ENCODE measurements around the gene QSOX2.

The QSOX2 gene

GRCh38 chr9:136203408-136204144, 42.0 kb downstream of the QSOX2 start:
- peak overlapping the region; percentile 39 for H3K4me3 ChIP-seq (ENCODE audit: low read depth, low read length)
- H3K9ac ChIP-seq (ENCODE audit: low read depth, low read length): no peak overlapping the region
- H3K4me1 ChIP-seq (ENCODE audit: control insufficient read depth, insufficient read depth, low read length): peaks cover 3% of the 10 kb centered on the region
- no peaks in the 10 kb centered on the region for H3K9me3 ChIP-seq (ENCODE audit: control insufficient read depth, insufficient read depth, low read length)
- H3K27me3 ChIP-seq (ENCODE audit: control insufficient read depth, insufficient read depth, low read length): peaks cover 54% of the 10 kb centered on the region
- H3K36me3 ChIP-seq (ENCODE audit: control insufficient read depth, insufficient read depth, low read length): no peaks in the 10 kb centered on the region

- H3K9me3 ChIP-seq (ENCODE audit: control insufficient read depth, insufficient read depth, low read length): no peaks in the 10 kb centered on the region
- H3K27me3 ChIP-seq (ENCODE audit: control insufficient read depth, insufficient read depth, low read length): peaks cover 62% of the 10 kb centered on the region
- peak overlapping the region; percentile 39 for H3K4me3 ChIP-seq (ENCODE audit: low read depth, low read length)
- no peak overlapping the region for H3K9ac ChIP-seq (ENCODE audit: low read depth, low read length)
- H3K4me1 ChIP-seq (ENCODE audit: control insufficient read depth, insufficient read depth, low read length): no peaks in the 10 kb centered on the region
- H3K36me3 ChIP-seq (ENCODE audit: control insufficient read depth, insufficient read depth, low read length): no peaks in the 10 kb centered on the region
These were observed 42.9 kb downstream of the QSOX2 start for GRCh38 chr9:136202454-136203407.

- Histone ChIP-seq H3K27me3 (ENCODE audit: control insufficient read depth, insufficient read depth, low read length) (peaks cover 70% of the 10 kb centered on the region), H3K9me3 (ENCODE audit: control insufficient read depth, insufficient read depth, low read length) (no peaks in the 10 kb centered on the region), H3K36me3 (ENCODE audit: control insufficient read depth, insufficient read depth, low read length) (no peaks in the 10 kb centered on the region), H3K4me1 (ENCODE audit: control insufficient read depth, insufficient read depth, low read length) (no peaks in the 10 kb centered on the region), H3K9ac (ENCODE audit: low read depth, low read length) (no peak overlapping the region), H3K4me3 (ENCODE audit: low read depth, low read length) (peak overlapping the region; percentile 26)
These were observed 43.8 kb downstream of the QSOX2 start for GRCh38 chr9:136201609-136202453.

GRCh38 chr9:136201174-136201573, 44.4 kb downstream of the QSOX2 start:
- Histone ChIP-seq H3K9me3 (ENCODE audit: control insufficient read depth, insufficient read depth, low read length) (no peaks in the 10 kb centered on the region), H3K4me3 (ENCODE audit: low read depth, low read length) (peak overlapping the region; percentile 5), H3K27me3 (ENCODE audit: control insufficient read depth, insufficient read depth, low read length) (peaks cover 76% of the 10 kb centered on the region), H3K36me3 (ENCODE audit: control insufficient read depth, insufficient read depth, low read length) (no peaks in the 10 kb centered on the region), H3K9ac (ENCODE audit: low read depth, low read length) (no peak overlapping the region), H3K4me1 (ENCODE audit: control insufficient read depth, insufficient read depth, low read length) (peaks cover 2% of the 10 kb centered on the region)

- Histone ChIP-seq H3K4me3 (ENCODE audit: low read depth, low read length) (peak overlapping the region; percentile 5), H3K27me3 (ENCODE audit: control insufficient read depth, insufficient read depth, low read length) (peaks cover 83% of the 10 kb centered on the region), H3K36me3 (ENCODE audit: control insufficient read depth, insufficient read depth, low read length) (no peaks in the 10 kb centered on the region), H3K9ac (ENCODE audit: low read depth, low read length) (no peak overlapping the region), H3K4me1 (ENCODE audit: control insufficient read depth, insufficient read depth, low read length) (peaks cover 5% of the 10 kb centered on the region), H3K9me3 (ENCODE audit: control insufficient read depth, insufficient read depth, low read length) (no peaks in the 10 kb centered on the region)
These were observed 45.2 kb downstream of the QSOX2 start for GRCh38 chr9:136200424-136200823.

- H3K9me3 ChIP-seq (ENCODE audit: control insufficient read depth, insufficient read depth, low read length): no peaks in the 10 kb centered on the region
- H3K36me3 ChIP-seq (ENCODE audit: control insufficient read depth, insufficient read depth, low read length): no peaks in the 10 kb centered on the region
- H3K27me3 ChIP-seq (ENCODE audit: control insufficient read depth, insufficient read depth, low read length): peaks cover 89% of the 10 kb centered on the region
- peaks cover 7% of the 10 kb centered on the region for H3K4me1 ChIP-seq (ENCODE audit: control insufficient read depth, insufficient read depth, low read length)
- H3K4me3 ChIP-seq (ENCODE audit: low read depth, low read length): peak overlapping the region; percentile 8
- no peak overlapping the region for H3K9ac ChIP-seq (ENCODE audit: low read depth, low read length)
These were observed 46.0 kb downstream of the QSOX2 start for GRCh38 chr9:136199391-136200288.

GRCh38 chr9:136198605-136199083, 47.0 kb downstream of the QSOX2 start:
- peak overlapping the region; percentile 18 for H3K4me3 ChIP-seq (ENCODE audit: low read depth, low read length)
- H3K27me3 ChIP-seq (ENCODE audit: control insufficient read depth, insufficient read depth, low read length): peaks cover 87% of the 10 kb centered on the region

GRCh38 chr9:136197930-136198604, 47.5 kb downstream of the QSOX2 start:
- no peaks in the 10 kb centered on the region for H3K9me3 ChIP-seq (ENCODE audit: control insufficient read depth, insufficient read depth, low read length)
- peaks cover 7% of the 10 kb centered on the region for H3K4me1 ChIP-seq (ENCODE audit: control insufficient read depth, insufficient read depth, low read length)
- peaks cover 86% of the 10 kb centered on the region for H3K27me3 ChIP-seq (ENCODE audit: control insufficient read depth, insufficient read depth, low read length)
- no peak overlapping the region for H3K9ac ChIP-seq (ENCODE audit: low read depth, low read length)
- H3K36me3 ChIP-seq (ENCODE audit: control insufficient read depth, insufficient read depth, low read length): no peaks in the 10 kb centered on the region
- H3K4me3 ChIP-seq (ENCODE audit: low read depth, low read length): peak overlapping the region; percentile 18

More at GRCh38 chr9:136198605-136199083, 47.0 kb downstream of the QSOX2 start:
- peaks cover 7% of the 10 kb centered on the region for H3K4me1 ChIP-seq (ENCODE audit: control insufficient read depth, insufficient read depth, low read length)
- no peaks in the 10 kb centered on the region for H3K36me3 ChIP-seq (ENCODE audit: control insufficient read depth, insufficient read depth, low read length)
- no peaks in the 10 kb centered on the region for H3K9me3 ChIP-seq (ENCODE audit: control insufficient read depth, insufficient read depth, low read length)
- no peak overlapping the region for H3K9ac ChIP-seq (ENCODE audit: low read depth, low read length)

GRCh38 chr9:136197084-136197875, 48.3 kb downstream of the QSOX2 start:
- Histone ChIP-seq H3K9ac (ENCODE audit: low read depth, low read length) (no peak overlapping the region), H3K4me3 (ENCODE audit: low read depth, low read length) (peak overlapping the region; percentile 18), H3K9me3 (ENCODE audit: control insufficient read depth, insufficient read depth, low read length) (no peaks in the 10 kb centered on the region), H3K4me1 (ENCODE audit: control insufficient read depth, insufficient read depth, low read length) (peaks cover 7% of the 10 kb centered on the region), H3K36me3 (ENCODE audit: control insufficient read depth, insufficient read depth, low read length) (no peaks in the 10 kb centered on the region), H3K27me3 (ENCODE audit: control insufficient read depth, insufficient read depth, low read length) (peaks cover 87% of the 10 kb centered on the region)

All from iPS-15b (cell line).